Body of pancreas (tissue), 4 donors: Measurements from ENCODE around the gene PHKB. TPM values are rescaled to one million over a fixed set of nuclear protein-coding genes. Genes with fewer than 3 reads are reported as not detected.
A peak's percentile ranks its signal among the peaks of the same experiment; 100 is the strongest.

Source experiments
- ATAC-seq: fragments of 150-250 bp; one replicate; pipeline ENCODE4 v1.9.1; 2016
- DNase-seq, 4 donors: peaks; one replicate each; pipeline ENCODE4 v3.0.0-alpha.2; 2019
- H3K27ac ChIP-seq, 4 donors: fragments of 200-600 bp; sonication (generic); 1 replicate in 3 of 4; 2 replicates in 1 of 4; pipeline versions ENCODE4 v1.5.1 to v1.6.1; 2016 to 2019; ENCODE audit warnings: mild to moderate bottlenecking in 1 of 4, mixed read lengths in 1 of 4, moderate library complexity in 1 of 4
- H3K27me3 ChIP-seq, 2 donors: fragments of 200-600 bp; sonication (generic); one replicate each; pipeline ENCODE4 v1.6.0; 2016; ENCODE audit warnings: mild to moderate bottlenecking in 1 of 2
- H3K36me3 ChIP-seq, 2 donors: fragments of 200-600 bp; sonication (generic); replicated peaks in 1 of 2; 2 replicates each; pipeline ENCODE4 v1.5.1; 2016; ENCODE audit warnings: low read depth in 2 of 2; ENCODE audit not compliant: insufficient read depth in 1 of 2
- H3K4me1 ChIP-seq: fragments of 200-600 bp; sonication (generic); one replicate; pipeline ENCODE4 v1.6.0; 2016
- H3K4me3 ChIP-seq, 2 donors: fragments of 200-600 bp; sonication (generic); 1 replicate in 1 of 2; 2 replicates in 1 of 2; pipeline ENCODE4 v1.5.1; 2016 to 2019
- H3K9me3 ChIP-seq, 3 donors: fragments of 200-600 bp; sonication (generic); 1 replicate in 2 of 3; 2 replicates in 1 of 3; pipeline ENCODE4 v1.5.1; 2016
- CTCF ChIP-seq, 7 experiments: fragments of 450-650 bp in 4 of 7; fragments of 200-600 bp in 3 of 7; sonication (generic) in 3 of 7; IDR thresholded peaks; one replicate each; pipeline ENCODE4 v1.5.1; 2016 to 2019; ENCODE audit warnings: antibody characterized with exemption in 7 of 7
- POLR2A ChIP-seq, 3 donors: fragments of 450-650 bp; IDR thresholded peaks; one replicate each; pipeline ENCODE4 v1.6.1; 2016; ENCODE audit warnings: antibody characterized with exemption in 3 of 3, mild to moderate bottlenecking in 2 of 3
- WGBS, 2 donors: methylation state at CpG; one replicate each; pipeline ENCODE4 v1.1.5; 2017; 5-methylcytosine and 5-hydroxymethylcytosine counted together
- intact Hi-C: fragments of 100-400 bp; cut with DNase I; formaldehyde crosslinking; loops from one replicate; pipeline ENCODE4 v1.15.1; 2023
- total RNA-seq, 2 donors: library from RNA; depleted of rRNA; stranded (reverse); fragments of >200 nt; gene quantifications; one replicate each; pipeline ENCODE4 v1.1.0, GENCODE V29; 2016

PHKB gene
- total RNA-seq, 2 donors from 2014 or later = 41.5 to 72.5 TPM

GRCh38 chr16:47492428-47493377 lies 31.6 kb downstream of the PHKB start:
- Histone ChIP-seq H3K36me3 (no peaks in the 10 kb centered on the region), H3K9me3 (peaks cover 0 to 28% (median 0%) of the 10 kb centered on the region in 3 donors), H3K27me3 (no peaks in the 10 kb centered on the region), H3K4me1 (no peaks in the 10 kb centered on the region), H3K4me3 (no peak overlapping the region), H3K27ac (peak overlapping the region in 2 of 4 donors; percentile 6 to 61)
- intact Hi-C loops = no loop called here
- WGBS, 2 donors = 75 to 91% methylated on average over 10 of the region's 10 CpGs
- ATAC-seq (peak; percentile 53), DNase-seq (peak; percentile 20 to 76 (median 31))
- TF ChIP-seq CTCF (IDR thresholded peaks at IDR 0.05) = no peak
- TF ChIP-seq POLR2A (IDR thresholded peaks at IDR 0.05) = peak in 1 of 3 donors; percentile 41

- DNase-seq (no peak), ATAC-seq (no peak)
- no peaks in the 10 kb centered on the region for H3K36me3 ChIP-seq
- H3K9me3 ChIP-seq = peaks cover 0 to 23% (median 0%) of the 10 kb centered on the region in 3 donors
- H3K27me3 ChIP-seq = no peaks in the 10 kb centered on the region
- no peak overlapping the region for H3K4me3 ChIP-seq
- no peaks in the 10 kb centered on the region for H3K4me1 ChIP-seq
- H3K27ac ChIP-seq = peak overlapping the region in 1 of 4 donors; percentile 61
- intact Hi-C loops = no loop called here
- TF ChIP-seq CTCF (IDR thresholded peaks at IDR 0.05) (no peak), POLR2A (IDR thresholded peaks at IDR 0.05) (no peak)
- 80 to 91% methylated on average over 9 of the region's 9 CpGs for WGBS, 2 donors
Measured at GRCh38 chr16:47493381-47494337, 32.5 kb downstream of the PHKB start.

GRCh38 chr16:47499080-47499699 lies 38.1 kb downstream of the PHKB start:
- intact Hi-C loops = no loop called here
- no peaks in the 10 kb centered on the region for H3K4me1 ChIP-seq
- H3K27me3 ChIP-seq = no peaks in the 10 kb centered on the region
- no peak overlapping the region for H3K27ac ChIP-seq
- DNase-seq = no peak
- peaks cover 9 to 11% of the 10 kb centered on the region in 2 donors for H3K36me3 ChIP-seq
- no peak for ATAC-seq
- H3K9me3 ChIP-seq = no peaks in the 10 kb centered on the region
- TF ChIP-seq POLR2A (IDR thresholded peaks at IDR 0.05) (no peak), CTCF (IDR thresholded peaks at IDR 0.05) (no peak)
- no peak overlapping the region for H3K4me3 ChIP-seq
- WGBS, 2 donors = 96 to 99% methylated on average over 2 of the region's 2 CpGs

- H3K4me1 ChIP-seq = no peaks in the 10 kb centered on the region
- DNase-seq (no peak), ATAC-seq (no peak)
- no peaks in the 10 kb centered on the region for H3K27me3 ChIP-seq
- peaks cover 9 to 11% of the 10 kb centered on the region in 2 donors for H3K36me3 ChIP-seq
- H3K4me3 ChIP-seq = no peak overlapping the region
- TF ChIP-seq POLR2A (IDR thresholded peaks at IDR 0.05) (no peak), CTCF (IDR thresholded peaks at IDR 0.05) (no peak)
- H3K9me3 ChIP-seq = no peaks in the 10 kb centered on the region
- 96 to 97% methylated on average over 9 of the region's 9 CpGs for WGBS, 2 donors
- intact Hi-C loops = no loop called here
- H3K27ac ChIP-seq = no peak overlapping the region
Measured at GRCh38 chr16:47499700-47500264, 38.7 kb downstream of the PHKB start.
